Omental fat pad (tissue), 4 donors: Measurements from ENCODE around the gene HGD. TPM values are rescaled to one million over a fixed set of nuclear protein-coding genes. Genes with fewer than 3 reads are reported as not detected.
"Not testable (repeated sequence)": the region's sequence is repeated elsewhere in the genome, so short reads cannot be mapped to it uniquely, and the experiment has no call there.

Source experiments
- ATAC-seq: fragments of 150-250 bp; one replicate; pipeline ENCODE4 v1.9.1; 2016; ENCODE audit warnings: mild to moderate bottlenecking, moderate library complexity; ENCODE audit not compliant: low FRiP score
- DNase-seq: peaks from one replicate; pipeline ENCODE4 v3.0.0-alpha.2; 2019; ENCODE audit warnings: low spot score
- total RNA-seq, 4 donors: library from RNA; depleted of rRNA; stranded (reverse); fragments of >200 nt; gene quantifications; one replicate each; pipeline ENCODE4 v1.1.0, GENCODE V29; 2016
- TF ChIP-seq, protein P1 (sequence below), 3 donors: fragments of 450-650 bp; IDR thresholded peaks; one replicate each; pipeline ENCODE4 v1.5.1; 2016 to 2017; ENCODE audit warnings: antibody characterized with exemption in 3 of 3, mild to moderate bottlenecking in 3 of 3, moderate library complexity in 2 of 3

HGD gene
- total RNA-seq, 4 donors from 2014 or later, result 0.37 to 1.1 TPM; not detected in 2

DNA sequence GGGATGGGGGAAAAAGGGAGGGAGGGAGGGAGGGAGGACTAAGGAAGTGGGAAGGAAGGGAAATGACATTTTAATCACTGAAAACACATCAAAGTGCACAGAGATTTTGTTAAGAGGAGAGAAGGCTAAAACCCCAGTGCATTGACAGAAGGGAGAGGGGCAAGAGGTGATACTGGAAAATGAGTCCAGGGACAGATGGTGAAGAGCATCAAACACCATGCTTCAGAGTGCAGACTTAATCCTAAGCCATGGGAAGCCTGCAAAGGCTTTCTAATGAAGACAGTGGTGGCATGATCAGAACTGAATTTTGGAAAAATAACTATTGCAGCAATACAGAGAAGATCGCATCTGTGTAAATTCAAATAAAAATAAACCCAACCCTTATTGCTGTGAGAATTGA lies 41.8 kb downstream of the HGD start:
- no peak for DNase-seq
- ATAC-seq, result no peak
- TF ChIP-seq, protein P1, sequence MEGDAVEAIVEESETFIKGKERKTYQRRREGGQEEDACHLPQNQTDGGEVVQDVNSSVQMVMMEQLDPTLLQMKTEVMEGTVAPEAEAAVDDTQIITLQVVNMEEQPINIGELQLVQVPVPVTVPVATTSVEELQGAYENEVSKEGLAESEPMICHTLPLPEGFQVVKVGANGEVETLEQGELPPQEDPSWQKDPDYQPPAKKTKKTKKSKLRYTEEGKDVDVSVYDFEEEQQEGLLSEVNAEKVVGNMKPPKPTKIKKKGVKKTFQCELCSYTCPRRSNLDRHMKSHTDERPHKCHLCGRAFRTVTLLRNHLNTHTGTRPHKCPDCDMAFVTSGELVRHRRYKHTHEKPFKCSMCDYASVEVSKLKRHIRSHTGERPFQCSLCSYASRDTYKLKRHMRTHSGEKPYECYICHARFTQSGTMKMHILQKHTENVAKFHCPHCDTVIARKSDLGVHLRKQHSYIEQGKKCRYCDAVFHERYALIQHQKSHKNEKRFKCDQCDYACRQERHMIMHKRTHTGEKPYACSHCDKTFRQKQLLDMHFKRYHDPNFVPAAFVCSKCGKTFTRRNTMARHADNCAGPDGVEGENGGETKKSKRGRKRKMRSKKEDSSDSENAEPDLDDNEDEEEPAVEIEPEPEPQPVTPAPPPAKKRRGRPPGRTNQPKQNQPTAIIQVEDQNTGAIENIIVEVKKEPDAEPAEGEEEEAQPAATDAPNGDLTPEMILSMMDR (IDR thresholded peaks at IDR 0.05), result no peak

DNA sequence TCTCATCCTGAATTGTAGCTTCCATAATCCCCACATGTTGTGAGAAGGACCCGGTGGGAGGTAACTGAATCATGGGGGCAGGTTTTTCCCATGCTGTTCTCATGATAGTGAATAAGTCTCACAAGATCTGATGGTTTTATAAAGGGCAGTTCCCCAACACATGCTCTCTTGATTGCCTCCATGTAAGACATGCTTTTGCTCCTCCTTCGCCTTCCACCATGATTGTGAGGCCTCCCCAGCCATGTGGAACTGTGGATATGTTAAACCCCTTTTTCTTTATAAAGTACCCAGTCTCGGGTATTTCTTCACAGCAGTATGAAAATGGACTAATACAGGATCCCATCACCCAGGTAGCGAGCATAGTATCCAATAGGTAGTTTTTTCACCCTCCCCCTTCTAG lies 43.2 kb downstream of the HGD start:
- not testable (repeated sequence) for DNase-seq, ATAC-seq

DNA sequence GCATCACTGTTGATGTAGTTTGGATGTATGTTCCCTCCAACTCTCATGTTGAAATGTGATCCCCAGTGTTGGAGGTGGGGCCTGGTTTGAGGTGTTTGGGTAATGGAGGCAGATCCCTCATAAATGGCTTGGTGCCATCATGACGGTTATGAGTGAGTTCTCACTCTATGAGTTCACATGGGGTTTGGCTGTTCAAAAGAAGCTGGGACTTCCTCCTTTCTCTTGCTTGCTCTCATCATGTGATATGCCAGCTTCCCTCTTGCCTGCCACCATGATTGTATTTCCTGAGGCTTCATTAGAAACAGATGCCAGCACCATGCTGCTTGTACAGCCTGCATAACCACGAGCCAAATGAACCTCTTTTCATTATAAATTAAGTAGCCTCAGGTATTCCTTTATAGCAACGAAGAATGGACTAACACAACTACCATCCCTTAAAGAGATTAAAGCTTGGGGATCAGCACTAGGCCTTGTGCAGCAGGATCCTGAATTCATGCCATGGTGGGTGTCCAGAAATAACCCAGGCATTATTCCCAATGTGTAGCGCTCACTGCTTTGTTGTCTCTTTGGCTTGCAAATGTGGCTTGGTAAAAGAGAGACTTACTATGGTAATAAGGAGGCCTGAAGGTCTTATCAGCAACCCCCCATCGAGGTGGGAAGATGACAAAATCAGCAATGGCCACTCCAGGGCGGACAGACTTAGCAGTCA lies 44.0 kb downstream of the HGD start:
- ATAC-seq, result no peak
- TF ChIP-seq, protein P1 (IDR thresholded peaks at IDR 0.05), result no peak

DNA sequence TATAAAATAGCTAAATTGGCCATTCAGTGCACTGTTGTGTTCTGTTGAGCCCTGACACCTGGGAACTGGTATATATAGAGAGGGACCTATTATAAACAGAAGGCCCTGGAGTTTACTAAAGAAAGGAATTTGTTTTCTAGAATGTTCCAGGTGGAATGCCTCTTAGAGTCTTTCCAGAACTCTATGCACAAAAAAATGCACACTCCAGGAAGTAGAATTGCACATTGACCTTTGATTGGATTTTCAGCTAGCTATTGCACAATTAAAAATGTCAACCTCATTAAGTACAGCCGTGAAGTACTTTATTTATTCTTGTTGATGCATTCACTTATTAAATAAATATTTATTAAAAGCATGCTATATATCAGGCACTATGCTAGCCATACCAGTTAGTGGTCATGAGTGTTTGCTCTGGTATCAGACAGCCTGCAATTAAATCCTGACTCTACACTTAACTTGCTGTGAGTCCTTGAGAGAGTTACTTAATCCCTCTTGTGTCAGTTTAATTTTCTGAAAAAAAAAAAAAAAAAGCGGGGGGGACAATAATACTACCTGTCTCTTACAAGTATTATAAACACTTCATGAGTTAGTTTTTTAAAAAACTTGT lies 45.1 kb downstream of the HGD start:
- TF ChIP-seq, protein P1 (IDR thresholded peaks at IDR 0.05), result no peak
- DNase-seq (no peak), ATAC-seq (no peak)

More for the DNA sequence above, 44.0 kb downstream of the HGD start:
- no peak for DNase-seq

DNA sequence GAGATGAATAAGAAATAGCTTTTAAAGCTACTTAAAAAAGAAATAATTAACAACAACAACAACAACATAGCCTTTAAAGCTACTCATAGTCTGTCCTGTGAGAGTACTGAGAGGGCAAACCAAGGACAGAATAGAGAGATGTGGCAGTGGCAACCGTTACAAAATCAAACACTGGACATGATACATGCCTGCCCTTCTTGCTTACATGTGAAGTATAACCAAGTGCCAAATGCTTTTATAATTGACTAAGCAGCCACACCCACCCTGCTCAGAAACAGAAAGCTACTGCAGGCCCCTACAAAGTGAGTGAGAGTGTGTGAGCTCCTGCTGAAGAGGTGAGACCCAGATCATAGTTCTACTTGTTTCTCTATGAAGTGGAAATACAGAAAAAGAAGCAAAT lies 47.5 kb downstream of the HGD start:
- DNase-seq (no peak), ATAC-seq (no peak)
- TF ChIP-seq, protein P1 (IDR thresholded peaks at IDR 0.05), result no peak

DNA sequence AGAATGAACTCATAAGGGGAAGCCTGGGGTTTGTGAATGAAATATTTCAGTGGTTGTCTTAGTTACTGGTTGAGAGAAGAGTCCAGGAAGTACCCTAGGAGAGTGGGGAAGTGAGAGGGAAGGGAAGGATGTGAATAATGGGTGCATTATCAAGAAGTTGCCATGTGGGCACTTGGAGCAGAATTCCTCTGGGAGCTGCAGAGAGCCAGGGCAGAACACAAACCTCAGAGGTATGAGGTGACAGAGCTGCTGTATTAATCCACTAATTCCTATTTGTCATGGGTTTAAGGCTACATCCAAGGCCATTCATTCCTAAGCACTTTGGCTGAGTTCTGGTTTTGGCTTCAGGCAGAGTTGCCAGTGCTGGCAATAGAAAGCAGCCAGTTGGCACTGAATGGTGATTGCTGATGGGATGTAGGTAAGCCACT lies 56.9 kb downstream of the HGD start:
- TF ChIP-seq, protein P1 (IDR thresholded peaks at IDR 0.05), result no peak
- DNase-seq, result no peak
- no peak for ATAC-seq

DNA sequence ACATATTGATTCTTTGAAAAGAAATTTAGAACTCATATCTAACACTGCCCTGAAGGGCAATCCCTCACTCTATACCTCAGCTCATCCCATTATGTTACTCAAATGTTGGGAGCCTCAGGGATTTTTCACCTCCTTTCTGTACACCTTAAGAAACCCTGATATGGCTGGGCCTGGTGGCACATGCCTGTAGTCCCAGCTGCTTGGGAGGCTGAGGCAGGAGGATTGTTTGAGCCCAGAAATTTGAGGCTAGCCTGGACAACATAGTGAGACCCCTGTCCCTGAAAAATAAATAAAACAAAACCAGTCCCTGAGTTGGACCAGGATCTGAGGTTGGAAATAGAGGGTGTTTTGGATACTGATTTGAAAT lies 58.3 kb downstream of the HGD start:
- DNase-seq (no peak), ATAC-seq (no peak)
- TF ChIP-seq, protein P1 (IDR thresholded peaks at IDR 0.05), result no peak
